GM12801 (cell line): ENCODE measurements around the gene BCL3.

Experiments used
- TF ChIP-seq, protein P1 (sequence below): IDR thresholded peaks from one replicate; pipeline ENCODE4 v1.5.1; 2011; ENCODE audit warnings: control low read depth; ENCODE audit not compliant: insufficient read length; ENCODE audit errors: extremely low read depth

BCL3 gene

DNA sequence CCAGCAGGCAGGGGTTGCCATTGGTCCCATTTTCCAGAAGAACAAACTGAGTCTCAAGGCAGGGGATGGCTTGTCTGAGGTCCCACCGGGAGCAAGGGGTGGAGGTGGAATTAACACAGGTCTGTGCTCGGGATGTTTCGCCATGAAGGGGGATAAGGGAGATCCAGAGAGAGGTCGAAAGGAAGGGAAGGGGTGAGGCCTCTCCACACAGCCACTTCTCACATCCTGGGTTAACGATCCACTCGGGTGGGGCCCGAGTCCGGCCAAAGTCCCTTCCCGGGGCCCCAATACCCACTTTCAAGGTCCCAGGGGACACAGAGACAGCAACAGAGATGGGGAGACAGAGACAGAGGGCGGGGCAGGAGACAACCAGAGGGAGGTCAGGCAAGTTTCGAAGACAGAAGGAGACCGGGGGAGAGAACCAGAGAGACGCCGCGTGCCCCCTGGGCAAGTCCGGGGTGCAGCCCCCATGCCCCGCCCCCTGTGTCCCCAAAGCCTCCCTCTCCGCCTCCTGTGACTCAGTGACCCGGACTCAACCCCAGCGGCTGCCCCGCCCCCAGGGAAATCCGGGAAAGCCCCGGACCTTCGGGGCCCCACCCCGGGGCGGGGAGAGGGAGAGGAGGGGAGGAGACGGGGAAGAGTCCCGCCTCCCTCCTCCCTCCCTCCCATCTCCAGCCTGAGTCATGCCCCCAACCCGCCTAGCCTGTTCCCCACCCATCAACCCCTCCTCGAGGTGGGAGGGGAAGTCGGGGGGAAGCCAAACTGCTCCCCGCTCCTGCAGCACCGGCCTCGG, 1.4 kb upstream of the BCL3 start:
- TF ChIP-seq, protein P1, sequence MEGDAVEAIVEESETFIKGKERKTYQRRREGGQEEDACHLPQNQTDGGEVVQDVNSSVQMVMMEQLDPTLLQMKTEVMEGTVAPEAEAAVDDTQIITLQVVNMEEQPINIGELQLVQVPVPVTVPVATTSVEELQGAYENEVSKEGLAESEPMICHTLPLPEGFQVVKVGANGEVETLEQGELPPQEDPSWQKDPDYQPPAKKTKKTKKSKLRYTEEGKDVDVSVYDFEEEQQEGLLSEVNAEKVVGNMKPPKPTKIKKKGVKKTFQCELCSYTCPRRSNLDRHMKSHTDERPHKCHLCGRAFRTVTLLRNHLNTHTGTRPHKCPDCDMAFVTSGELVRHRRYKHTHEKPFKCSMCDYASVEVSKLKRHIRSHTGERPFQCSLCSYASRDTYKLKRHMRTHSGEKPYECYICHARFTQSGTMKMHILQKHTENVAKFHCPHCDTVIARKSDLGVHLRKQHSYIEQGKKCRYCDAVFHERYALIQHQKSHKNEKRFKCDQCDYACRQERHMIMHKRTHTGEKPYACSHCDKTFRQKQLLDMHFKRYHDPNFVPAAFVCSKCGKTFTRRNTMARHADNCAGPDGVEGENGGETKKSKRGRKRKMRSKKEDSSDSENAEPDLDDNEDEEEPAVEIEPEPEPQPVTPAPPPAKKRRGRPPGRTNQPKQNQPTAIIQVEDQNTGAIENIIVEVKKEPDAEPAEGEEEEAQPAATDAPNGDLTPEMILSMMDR: no peak

- TF ChIP-seq, protein P1: no peak
Observed at GRCh38 chr19:44747739-44748425, 626 bp upstream of the BCL3 start.

DNA sequence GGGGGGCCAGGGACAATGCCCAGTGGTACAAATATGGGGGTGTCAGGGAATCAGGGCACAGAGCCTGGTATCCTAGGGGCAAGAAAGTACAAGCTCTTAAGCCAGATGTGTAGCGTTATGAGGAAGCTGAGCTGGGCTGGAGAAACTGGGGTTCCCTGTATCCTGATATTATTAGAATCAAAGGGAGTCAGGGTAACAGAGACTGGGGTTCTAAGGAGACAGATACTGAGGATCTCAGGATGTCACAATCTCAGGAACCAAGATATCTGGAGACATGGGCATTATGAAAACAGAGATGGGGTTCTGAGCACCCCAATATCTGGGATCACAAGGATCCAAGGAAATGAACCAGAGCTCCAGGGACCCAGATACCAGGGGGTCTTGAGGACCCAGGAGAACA, 784 bp downstream of the BCL3 start:
- TF ChIP-seq, protein P1: no peak

DNA sequence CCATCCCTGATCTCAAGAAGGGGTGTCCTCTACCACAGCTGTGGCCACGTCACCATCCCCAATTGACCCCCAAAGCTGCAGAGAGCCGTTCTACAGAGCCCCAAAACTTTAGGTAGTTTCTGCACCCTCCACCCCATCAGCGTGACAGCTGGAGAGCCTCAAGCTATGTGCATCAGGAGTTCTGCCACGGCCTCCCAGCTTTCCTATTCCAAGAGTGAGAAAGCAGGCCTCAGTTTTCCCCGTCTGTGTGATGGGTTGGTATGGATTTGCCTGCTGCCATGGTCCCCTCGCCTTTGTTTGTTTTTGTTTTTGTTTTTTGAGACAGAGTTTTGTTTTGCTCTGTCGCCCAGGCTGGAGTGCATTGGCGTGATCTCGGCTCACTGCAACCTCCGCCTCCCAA, 1.5 kb downstream of the BCL3 start:
- TF ChIP-seq, protein P1: no peak

- TF ChIP-seq, protein P1: no peak
Observed at GRCh38 chr19:44752123-44752815, 3.8 kb downstream of the BCL3 start.

DNA sequence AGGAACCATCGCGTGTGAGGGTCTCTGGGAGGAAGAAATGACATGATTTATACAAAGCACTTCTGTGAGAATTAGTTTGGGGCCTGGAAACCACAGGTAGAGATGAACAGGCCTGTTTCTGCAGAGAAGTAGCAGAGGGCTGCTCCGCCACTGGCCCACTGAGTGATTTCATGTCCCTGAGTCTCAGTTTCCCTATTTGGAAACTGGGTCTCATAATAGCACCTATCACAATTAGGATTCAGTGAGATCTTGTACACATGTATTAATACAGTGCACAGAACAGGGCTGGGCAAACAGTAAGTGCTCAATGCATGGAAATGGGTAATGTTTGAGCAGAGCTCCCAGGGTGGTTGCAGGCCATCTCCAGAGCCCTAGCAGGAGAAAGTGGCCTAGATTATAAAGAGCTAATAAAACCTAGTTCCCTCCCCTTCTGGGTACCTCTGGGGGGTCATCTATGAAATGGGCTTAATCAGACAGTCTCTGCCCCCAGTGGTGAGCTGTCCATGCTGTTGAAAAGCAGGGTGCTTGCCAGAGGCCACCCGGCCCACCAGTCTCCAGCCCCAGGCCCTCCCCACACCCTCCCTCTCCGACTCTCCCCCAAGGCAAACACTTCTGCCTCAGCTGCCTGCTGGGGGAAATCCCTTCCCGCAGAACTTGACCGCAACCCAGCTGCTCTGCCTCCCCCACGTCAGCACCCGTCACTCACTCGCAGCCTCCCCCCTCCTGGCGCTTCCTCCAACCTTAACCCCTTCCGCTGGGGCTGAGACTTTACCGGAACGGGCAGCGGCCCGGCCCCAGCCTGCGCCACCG, 4.5 kb downstream of the BCL3 start:
- TF ChIP-seq, protein P1: no peak

DNA sequence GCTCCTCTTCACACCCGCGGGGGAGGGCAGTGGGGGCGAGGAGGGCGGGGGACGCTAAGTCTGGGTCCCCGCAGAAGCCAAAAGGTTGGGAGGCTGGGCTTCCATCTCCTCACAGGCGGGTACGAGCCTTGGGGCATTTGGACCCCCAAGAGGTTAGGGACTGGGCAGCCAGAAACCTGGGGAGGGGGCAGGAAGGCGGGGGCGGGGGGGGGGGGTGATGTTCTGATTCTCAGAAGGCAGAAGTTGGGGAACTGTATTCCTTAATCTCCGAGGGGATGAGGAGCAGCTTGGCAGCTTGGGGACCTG, 5.1 kb downstream of the BCL3 start:
- TF ChIP-seq, protein P1: no peak
